Measurements from ENCODE around the gene TTC23. TPM values are rescaled to one million over a fixed set of nuclear protein-coding genes. Genes with fewer than 3 reads are reported as not detected.

TTC23 gene
- total RNA-seq, 2 donors from 2014 or later, result 0.30 TPM; not detected in 1

GRCh38 chr15:99143655-99144610 is 105.4 kb downstream of the TTC23 start:
- Mint-ChIP-seq H3K36me3 (ENCODE audit: low read depth) (no peaks in the 10 kb centered on the region), H3K4me1 (no peaks in the 10 kb centered on the region), H3K27me3 (peaks cover 4% of the 10 kb centered on the region), H3K4me3 (no peak overlapping the region), H3K27ac (no peak overlapping the region)
- DNase-seq (no peak), ATAC-seq (no peak)
- H3K9me3 ChIP-seq (ENCODE audit: control insufficient read depth, low read length, poor library complexity, severe bottlenecking), result no peaks in the 10 kb centered on the region

GRCh38 chr15:99143242-99143641 is 106.1 kb downstream of the TTC23 start:
- H3K27me3 Mint-ChIP-seq, result peaks cover 4% of the 10 kb centered on the region

GRCh38 chr15:99142562-99142961 is 106.8 kb downstream of the TTC23 start:
- no peaks in the 10 kb centered on the region for H3K9me3 ChIP-seq (ENCODE audit: control insufficient read depth, low read length, poor library complexity, severe bottlenecking)
- ATAC-seq (no peak), DNase-seq (no peak)
- Mint-ChIP-seq H3K27ac (no peak overlapping the region), H3K4me3 (no peak overlapping the region), H3K27me3 (peaks cover 4% of the 10 kb centered on the region), H3K36me3 (ENCODE audit: low read depth) (no peaks in the 10 kb centered on the region), H3K4me1 (no peaks in the 10 kb centered on the region)

More at GRCh38 chr15:99143242-99143641, 106.1 kb downstream of the TTC23 start:
- H3K9me3 ChIP-seq (ENCODE audit: control insufficient read depth, low read length, poor library complexity, severe bottlenecking), result no peaks in the 10 kb centered on the region
- no peak for ATAC-seq
- no peak overlapping the region for H3K27ac Mint-ChIP-seq
- no peaks in the 10 kb centered on the region for H3K4me1 Mint-ChIP-seq
- no peak for DNase-seq
- no peak overlapping the region for H3K4me3 Mint-ChIP-seq
- no peaks in the 10 kb centered on the region for H3K36me3 Mint-ChIP-seq (ENCODE audit: low read depth)

- DNase-seq (no peak), ATAC-seq (no peak)
- no peak overlapping the region for H3K4me3 Mint-ChIP-seq
- H3K27me3 Mint-ChIP-seq, result peaks cover 4% of the 10 kb centered on the region
- no peaks in the 10 kb centered on the region for H3K36me3 Mint-ChIP-seq (ENCODE audit: low read depth)
- H3K9me3 ChIP-seq (ENCODE audit: control insufficient read depth, low read length, poor library complexity, severe bottlenecking), result no peaks in the 10 kb centered on the region
- H3K27ac Mint-ChIP-seq, result no peak overlapping the region
- H3K4me1 Mint-ChIP-seq, result no peaks in the 10 kb centered on the region
Measured at GRCh38 chr15:99141943-99142342, 107.4 kb downstream of the TTC23 start.

GRCh38 chr15:99140590-99140989 is 108.8 kb downstream of the TTC23 start:
- ATAC-seq, result no peak
- Mint-ChIP-seq H3K27ac (no peak overlapping the region), H3K4me1 (no peaks in the 10 kb centered on the region), H3K36me3 (ENCODE audit: low read depth) (peaks cover under 1% of the 10 kb centered on the region), H3K27me3 (peaks cover 4% of the 10 kb centered on the region), H3K4me3 (no peak overlapping the region)
- DNase-seq, result no peak
- no peaks in the 10 kb centered on the region for H3K9me3 ChIP-seq (ENCODE audit: control insufficient read depth, low read length, poor library complexity, severe bottlenecking)

- ATAC-seq (no peak), DNase-seq (no peak)
- Mint-ChIP-seq H3K4me1 (peaks cover 2% of the 10 kb centered on the region), H3K27ac (no peak overlapping the region), H3K27me3 (peaks cover under 1% of the 10 kb centered on the region), H3K36me3 (ENCODE audit: low read depth) (peaks cover 2% of the 10 kb centered on the region), H3K4me3 (no peak overlapping the region)
- H3K9me3 ChIP-seq (ENCODE audit: control insufficient read depth, low read length, poor library complexity, severe bottlenecking), result no peaks in the 10 kb centered on the region
Measured at GRCh38 chr15:99139276-99139675, 110.1 kb downstream of the TTC23 start.

GRCh38 chr15:99138491-99138982 is 110.8 kb downstream of the TTC23 start:
- ATAC-seq, result no peak
- H3K27ac Mint-ChIP-seq, result no peak overlapping the region
- H3K27me3 Mint-ChIP-seq, result no peaks in the 10 kb centered on the region
- no peak overlapping the region for H3K4me3 Mint-ChIP-seq
- peaks cover 2% of the 10 kb centered on the region for H3K4me1 Mint-ChIP-seq
- H3K36me3 Mint-ChIP-seq (ENCODE audit: low read depth), result peaks cover 2% of the 10 kb centered on the region
- DNase-seq, result no peak
- H3K9me3 ChIP-seq (ENCODE audit: control insufficient read depth, low read length, poor library complexity, severe bottlenecking), result no peaks in the 10 kb centered on the region

GRCh38 chr15:99137877-99138276 is 111.5 kb downstream of the TTC23 start:
- no peaks in the 10 kb centered on the region for H3K27me3 Mint-ChIP-seq
- no peak overlapping the region for H3K4me3 Mint-ChIP-seq
- DNase-seq, result no peak
- H3K9me3 ChIP-seq (ENCODE audit: control insufficient read depth, low read length, poor library complexity, severe bottlenecking), result no peaks in the 10 kb centered on the region
- no peak overlapping the region for H3K27ac Mint-ChIP-seq
- peaks cover 2% of the 10 kb centered on the region for H3K36me3 Mint-ChIP-seq (ENCODE audit: low read depth)
- no peak for ATAC-seq
- H3K4me1 Mint-ChIP-seq, result peaks cover 2% of the 10 kb centered on the region

- Mint-ChIP-seq H3K36me3 (ENCODE audit: low read depth) (peaks cover 2% of the 10 kb centered on the region), H3K27ac (no peak overlapping the region), H3K4me1 (peaks cover 2% of the 10 kb centered on the region), H3K27me3 (no peaks in the 10 kb centered on the region), H3K4me3 (no peak overlapping the region)
- no peak for DNase-seq
- ATAC-seq, result no peak
- no peaks in the 10 kb centered on the region for H3K9me3 ChIP-seq (ENCODE audit: control insufficient read depth, low read length, poor library complexity, severe bottlenecking)
Measured at GRCh38 chr15:99137111-99137546, 112.3 kb downstream of the TTC23 start.

- peaks cover 6% of the 10 kb centered on the region for H3K27me3 Mint-ChIP-seq
- no peak overlapping the region for H3K4me3 Mint-ChIP-seq
- H3K4me1 Mint-ChIP-seq, result peaks cover 2% of the 10 kb centered on the region
- DNase-seq, result no peak
- no peak overlapping the region for H3K27ac Mint-ChIP-seq
- no peak for ATAC-seq
- H3K9me3 ChIP-seq (ENCODE audit: control insufficient read depth, low read length, poor library complexity, severe bottlenecking), result no peaks in the 10 kb centered on the region
- peaks cover 2% of the 10 kb centered on the region for H3K36me3 Mint-ChIP-seq (ENCODE audit: low read depth)
Measured at GRCh38 chr15:99135194-99135593, 114.2 kb downstream of the TTC23 start.

GRCh38 chr15:99134317-99134821 is 115.0 kb downstream of the TTC23 start:
- peaks cover 4% of the 10 kb centered on the region for H3K36me3 Mint-ChIP-seq (ENCODE audit: low read depth)
- peaks cover 14% of the 10 kb centered on the region for H3K27me3 Mint-ChIP-seq
- H3K4me3 Mint-ChIP-seq, result no peak overlapping the region
- DNase-seq (no peak), ATAC-seq (no peak)
- H3K27ac Mint-ChIP-seq, result no peak overlapping the region
- peaks cover 6% of the 10 kb centered on the region for H3K4me1 Mint-ChIP-seq
- H3K9me3 ChIP-seq (ENCODE audit: control insufficient read depth, low read length, poor library complexity, severe bottlenecking), result no peaks in the 10 kb centered on the region

- H3K36me3 Mint-ChIP-seq (ENCODE audit: low read depth), result peaks cover 4% of the 10 kb centered on the region
- no peak for ATAC-seq
Measured at GRCh38 chr15:99132634-99133287, 116.6 kb downstream of the TTC23 start.

GRCh38 chr15:99132122-99132521 is 117.3 kb downstream of the TTC23 start:
- H3K4me3 Mint-ChIP-seq, result no peak overlapping the region
- no peaks in the 10 kb centered on the region for H3K9me3 ChIP-seq (ENCODE audit: control insufficient read depth, low read length, poor library complexity, severe bottlenecking)
- H3K36me3 Mint-ChIP-seq (ENCODE audit: low read depth), result peaks cover 4% of the 10 kb centered on the region
- no peak overlapping the region for H3K27ac Mint-ChIP-seq
- H3K4me1 Mint-ChIP-seq, result peaks cover 6% of the 10 kb centered on the region
- DNase-seq (no peak), ATAC-seq (no peak)
- peaks cover 26% of the 10 kb centered on the region for H3K27me3 Mint-ChIP-seq

More at GRCh38 chr15:99132634-99133287, 116.6 kb downstream of the TTC23 start:
- no peak for DNase-seq
- Mint-ChIP-seq H3K4me3 (no peak overlapping the region), H3K27ac (no peak overlapping the region), H3K4me1 (peaks cover 6% of the 10 kb centered on the region), H3K27me3 (peaks cover 26% of the 10 kb centered on the region)
- H3K9me3 ChIP-seq (ENCODE audit: control insufficient read depth, low read length, poor library complexity, severe bottlenecking), result no peaks in the 10 kb centered on the region

All from T-helper 17 cell (primary cell).